Measurements from ENCODE around the gene ARMC6. TPM values are rescaled to one million over a fixed set of nuclear protein-coding genes. Genes with fewer than 3 reads are reported as not detected.
A peak's percentile ranks its signal among the peaks of the same experiment; 100 is the strongest.

ARMC6 gene
- total RNA-seq, 4 donors from 2014 or later, result 33.1 to 60.0 (median 46.1) TPM

- 88 to 93% methylated on average over 1 of the region's 1 CpG for WGBS, 2 donors
- no peak overlapping the region for H3K4me3 ChIP-seq (replicated peaks in 1 of 3)
- no peaks in the 10 kb centered on the region for H3K9me3 ChIP-seq
- no peaks in the 10 kb centered on the region for H3K36me3 ChIP-seq
- DNase-seq, result no peak
- TF ChIP-seq CTCF (IDR thresholded peaks at IDR 0.05), result no peak
- no peak for TF ChIP-seq POLR2A (IDR thresholded peaks at IDR 0.05)
- intact Hi-C loops (cut with DNase I), result no loop called here
- H3K4me1 ChIP-seq, result peaks cover 9 to 32% of the 10 kb centered on the region in 2 donors
- no peak overlapping the region for H3K27ac ChIP-seq
- H3K27me3 ChIP-seq, result no peaks in the 10 kb centered on the region
These were observed 43.1 kb downstream of the ARMC6 start for GRCh38 chr19:19076476-19076875.

- Histone ChIP-seq H3K9me3 (no peaks in the 10 kb centered on the region), H3K27ac (no peak overlapping the region), H3K36me3 (no peaks in the 10 kb centered on the region), H3K4me1 (peaks cover 16 to 35% of the 10 kb centered on the region in 2 donors), H3K4me3 (replicated peaks in 1 of 3) (no peak overlapping the region), H3K27me3 (no peaks in the 10 kb centered on the region)
- TF ChIP-seq POLR2A (IDR thresholded peaks at IDR 0.05) (no peak), CTCF (IDR thresholded peaks at IDR 0.05) (no peak)
- 92 to 97% methylated on average over 7 of the region's 7 CpGs for WGBS, 2 donors
- DNase-seq, result no peak
- intact Hi-C loops (cut with DNase I), result no loop called here
These were observed 43.7 kb downstream of the ARMC6 start for GRCh38 chr19:19077103-19077502.

GRCh38 chr19:19078801-19079200, 45.4 kb downstream of the ARMC6 start:
- Histone ChIP-seq H3K4me1 (peaks cover 28 to 46% of the 10 kb centered on the region in 2 donors), H3K4me3 (replicated peaks in 1 of 3) (no peak overlapping the region), H3K27me3 (no peaks in the 10 kb centered on the region), H3K9me3 (no peaks in the 10 kb centered on the region), H3K36me3 (no peaks in the 10 kb centered on the region), H3K27ac (peak overlapping the region; percentile 24 to 45 (median 30))
- intact Hi-C loops (cut with DNase I), result no loop called here
- TF ChIP-seq POLR2A (IDR thresholded peaks at IDR 0.05) (no peak), CTCF (IDR thresholded peaks at IDR 0.05) (no peak)
- 94 to 98% methylated on average over 6 of the region's 6 CpGs for WGBS, 2 donors
- DNase-seq, result no peak

- TF ChIP-seq POLR2A (IDR thresholded peaks at IDR 0.05) (no peak), CTCF (IDR thresholded peaks at IDR 0.05) (no peak)
- DNase-seq, result no peak
- peak overlapping the region; percentile 45 to 95 (median 81) for H3K27ac ChIP-seq
- H3K36me3 ChIP-seq, result no peaks in the 10 kb centered on the region
- H3K27me3 ChIP-seq, result no peaks in the 10 kb centered on the region
- 100% methylated on average over 1 of the region's 1 CpG for WGBS, 2 donors
- H3K4me3 ChIP-seq (replicated peaks in 1 of 3), result no peak overlapping the region
- H3K9me3 ChIP-seq, result no peaks in the 10 kb centered on the region
- intact Hi-C loops (cut with DNase I), result no loop called here
- H3K4me1 ChIP-seq, result peaks cover 32 to 53% of the 10 kb centered on the region in 2 donors
These were observed 46.2 kb downstream of the ARMC6 start for GRCh38 chr19:19079571-19079970.

- Histone ChIP-seq H3K4me1 (peaks cover 32 to 58% of the 10 kb centered on the region in 2 donors), H3K36me3 (no peaks in the 10 kb centered on the region), H3K9me3 (no peaks in the 10 kb centered on the region), H3K27me3 (no peaks in the 10 kb centered on the region), H3K27ac (peak overlapping the region; percentile 22 to 95 (median 81)), H3K4me3 (replicated peaks in 1 of 3) (no peak overlapping the region)
- intact Hi-C loops (cut with DNase I), result no loop called here
- DNase-seq, result peak; percentile 39 to 47
- TF ChIP-seq CTCF (IDR thresholded peaks at IDR 0.05), result no peak
- peak in 1 of 2 donors; percentile 9 for TF ChIP-seq POLR2A (IDR thresholded peaks at IDR 0.05)
- 73 to 77% methylated on average over 12 to 15 of the region's 16 CpGs for WGBS, 2 donors
These were observed 48.3 kb downstream of the ARMC6 start for GRCh38 chr19:19081642-19082151.
